SK-N-SH (cell line): Measurements from ENCODE around the gene MED26. TPM values are rescaled to one million over a fixed set of nuclear protein-coding genes. Genes with fewer than 3 reads are reported as not detected.

Source experiments
- CTCF ChIA-PET: fragments of 300-600, 350-600 bp; formaldehyde crosslinking; extraction: SDS; loops from one replicate; lab custom pipeline; 2021; lab: Yijun Ruan, JAX
- POLR2A ChIA-PET: fragments of 350-600 bp; sonication (Branson Sonifier 250); formaldehyde crosslinking; extraction: SDS; loops from one replicate; lab custom pipeline; 2020; ENCODE audit warnings: antibody characterized with exemption, inconsistent platforms; lab: Yijun Ruan, JAX
- DNase-seq: peaks from one replicate; pipeline ENCODE4 v3.0.0; 2012
- H2AFZ ChIP-seq: fragments of 200-600 bp; sonication (generic); 2 replicates; pipeline ENCODE4 v1.8.1; 2016; ENCODE audit warnings: antibody characterized with exemption, mild to moderate bottlenecking, low read depth
- H3F3A ChIP-seq: fragments of 200-600 bp; sonication (generic); replicated peaks from 2 replicates; pipeline ENCODE3; 2016; ENCODE audit warnings: antibody characterized with exemption, mild to moderate bottlenecking; ENCODE audit not compliant: insufficient read depth
- H3K27ac ChIP-seq, 2 experiments: fragments of 200-500 bp in 1 of 2; fragments of 200-600 bp in 1 of 2; sonication (Bioruptor generic) in 1 of 2; sonication (generic), shearing (Covaris generic) in 1 of 2; 2 replicates each; pipeline versions ENCODE4 v1.5.1 to v1.6.1; 2014 to 2016; ENCODE audit warnings: low read depth in 2 of 2, inconsistent platforms in 1 of 2, low read length in 1 of 2, mild to moderate bottlenecking in 1 of 2, mixed read lengths in 1 of 2
- H3K27me3 ChIP-seq: fragments of 200-600 bp; sonication (generic), shearing (Covaris generic); 2 replicates; pipeline ENCODE4 v1.6.1; 2016; ENCODE audit warnings: mixed run types; ENCODE audit not compliant: insufficient read depth
- H3K36me3 ChIP-seq, 2 experiments: fragments of 200-500 bp in 1 of 2; fragments of 200-600 bp in 1 of 2; sonication (Bioruptor generic) in 1 of 2; sonication (generic) in 1 of 2; replicated peaks in 1 of 2; 2 replicates each; pipeline versions ENCODE3 to v1.5.1; 2014 to 2016; ENCODE audit warnings: low read length in 1 of 2, mild to moderate bottlenecking in 1 of 2; ENCODE audit not compliant: insufficient read depth in 2 of 2, control insufficient read depth in 1 of 2
- H3K4me1 ChIP-seq, 2 experiments: fragments of 200-500 bp in 1 of 2; fragments of 200-600 bp in 1 of 2; sonication (Bioruptor generic) in 1 of 2; sonication (generic), shearing (Covaris generic) in 1 of 2; 2 replicates each; pipeline versions ENCODE4 v1.5.1 to v1.6.1; 2014 to 2016; ENCODE audit warnings: low read depth in 1 of 2, low read length in 1 of 2, mixed run types in 1 of 2; ENCODE audit not compliant: insufficient read depth in 2 of 2, control insufficient read depth in 1 of 2
- H3K4me2 ChIP-seq: fragments of 200-600 bp; sonication (generic), shearing (Covaris generic); 2 replicates; pipeline ENCODE4 v1.6.1; 2017; ENCODE audit warnings: mixed run types
- H3K4me3 ChIP-seq, 2 experiments: fragments of 200-500 bp in 1 of 2; fragments of 200-600 bp in 1 of 2; sonication (Bioruptor generic) in 1 of 2; sonication (generic), shearing (Covaris generic) in 1 of 2; 2 replicates each; pipeline versions ENCODE4 v1.5.1 to v1.8.1; 2014 to 2016; ENCODE audit warnings: low read depth in 2 of 2, inconsistent platforms in 1 of 2, low read length in 1 of 2, mild to moderate bottlenecking in 1 of 2, mixed read lengths in 1 of 2, moderate library complexity in 1 of 2
- H3K79me2 ChIP-seq: fragments of 200-600 bp; sonication (generic); 2 replicates; pipeline ENCODE4 v1.8.1; 2017; ENCODE audit warnings: mild to moderate bottlenecking; ENCODE audit not compliant: insufficient read depth
- H3K9ac ChIP-seq: fragments of 200-600 bp; sonication (generic); 2 replicates; pipeline ENCODE4 v1.6.1; 2017; ENCODE audit warnings: mixed run types
- H3K9me2 ChIP-seq: fragments of 200-600 bp; sonication (generic); 2 replicates; pipeline ENCODE4 v1.6.1; 2017; ENCODE audit warnings: mixed run types
- H3K9me3 ChIP-seq: fragments of 200-600 bp; sonication (generic); 2 replicates; pipeline ENCODE4 v1.6.1; 2017; ENCODE audit warnings: mixed run types, mild to moderate bottlenecking, moderate library complexity
- H4K20me1 ChIP-seq: fragments of 200-600 bp; sonication (generic); 2 replicates; pipeline ENCODE4 v1.6.1; 2017; ENCODE audit warnings: mild to moderate bottlenecking, mixed run types; ENCODE audit not compliant: insufficient read depth
- FOSL2 ChIP-seq: IDR thresholded peaks from 2 replicates; pipeline ENCODE4 v1.4.0; 2012; ENCODE audit warnings: low read depth, mild to moderate bottlenecking, moderate library complexity, borderline replicate concordance
- GABPA ChIP-seq: IDR thresholded peaks from 2 replicates; pipeline ENCODE4 v1.4.0; 2012; ENCODE audit warnings: low read depth, mild to moderate bottlenecking
- JUND ChIP-seq: IDR thresholded peaks from 2 replicates; pipeline ENCODE4 v1.4.0; 2012
- MXI1 ChIP-seq: IDR thresholded peaks from 2 replicates; pipeline ENCODE4 v1.6.1; 2012; ENCODE audit warnings: mild to moderate bottlenecking, low read depth, low read length, improper control_type of control experiment
- NRF1 ChIP-seq: IDR thresholded peaks from 2 replicates; pipeline ENCODE4 v1.6.1; 2012; ENCODE audit warnings: low read depth, mild to moderate bottlenecking, low read length
- RCOR1 ChIP-seq: fragments of 150-350 bp; IDR thresholded peaks from 2 replicates; pipeline ENCODE4 v1.6.1; 2017; ENCODE audit warnings: antibody characterized with exemption, low read length
- RFX5 ChIP-seq: IDR thresholded peaks from 2 replicates; pipeline ENCODE4 v1.6.1; 2012; ENCODE audit warnings: mild to moderate bottlenecking, improper control_type of control experiment, low read length
- SIN3A ChIP-seq: IDR thresholded peaks from 2 replicates; pipeline ENCODE4 v1.6.1; 2012; ENCODE audit warnings: low read depth, mild to moderate bottlenecking, low read length, moderate library complexity, borderline replicate concordance
- SMC3 ChIP-seq: IDR thresholded peaks from 2 replicates; pipeline ENCODE4 v1.6.1; 2012; ENCODE audit warnings: low read depth, low read length, improper control_type of control experiment
- TAF1 ChIP-seq: IDR thresholded peaks from 2 replicates; pipeline ENCODE4 v1.6.1; 2012; ENCODE audit warnings: low read depth, mild to moderate bottlenecking, low read length, moderate library complexity, borderline replicate concordance
- TEAD4 ChIP-seq: IDR thresholded peaks from 2 replicates; pipeline ENCODE4 v1.4.0; 2012; ENCODE audit warnings: mild to moderate bottlenecking, borderline replicate concordance; ENCODE audit not compliant: insufficient read depth
- WGBS: methylation state at CpG from one replicate; pipeline ENCODE4 v1.1.6; 2017; ENCODE audit warnings: low lambda C conversion rate; 5-methylcytosine and 5-hydroxymethylcytosine counted together
- polyA plus RNA-seq, 3 experiments: library from polyadenylated mRNA; depleted of rRNA; stranded (reverse); fragments of >200 nt; gene quantifications; 2 replicates each; pipeline ENCODE4 v1.2.3, GENCODE V29; 2012
- TF ChIP-seq, protein P1 (sequence below): IDR thresholded peaks from 2 replicates; pipeline ENCODE4 v1.4.0; 2012; ENCODE audit warnings: low read depth
- TF ChIP-seq, protein P2 (sequence below): fragments of 200-600 bp; sonication (generic); IDR thresholded peaks from 2 replicates; pipeline ENCODE4 v1.6.1; 2017; ENCODE audit warnings: antibody characterized with exemption, mild to moderate bottlenecking, moderate library complexity
- TF ChIP-seq, protein P3 (sequence below): fragments of 150-350 bp; IDR thresholded peaks from 2 replicates; pipeline ENCODE4 v1.6.1; 2016; ENCODE audit warnings: mild to moderate bottlenecking, low read depth, low read length
- TF ChIP-seq, protein P4 (sequence below): IDR thresholded peaks from 2 replicates; pipeline ENCODE4 v1.4.0; 2012; ENCODE audit warnings: low read depth, borderline replicate concordance

The MED26 gene
- polyA plus RNA-seq, 1 of the 3 experiments (the other 2 are of a cell fraction): 3.5 TPM

DNA sequence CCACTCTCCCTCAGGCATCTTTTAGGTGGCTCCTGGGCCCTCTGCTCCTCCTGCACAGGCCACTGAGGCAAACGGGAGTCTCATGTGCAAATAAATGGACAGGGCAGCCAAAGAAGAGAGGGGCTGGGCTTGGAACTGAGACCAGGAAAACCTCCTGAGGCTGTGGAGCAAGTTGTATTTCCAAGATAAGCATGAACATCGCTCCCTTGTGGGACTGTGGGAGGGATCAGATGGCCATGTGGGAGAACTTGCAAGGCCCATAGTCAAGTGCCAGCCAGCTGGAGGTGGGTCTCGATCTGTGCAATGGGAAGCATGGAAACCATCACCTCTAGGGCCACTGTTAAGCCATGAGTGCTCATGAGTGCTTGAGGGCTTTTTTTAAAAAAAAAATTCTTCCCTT lies 24.9 kb downstream of the MED26 start:
- Histone ChIP-seq H3F3A (no peaks in the 10 kb centered on the region), H3K4me1 (peaks cover 4 to 53% of the 10 kb centered on the region in 2 experiments; a peak in 2 of 4 replicates), H3K27me3 (no peaks in the 10 kb centered on the region), H3K4me3 (no peak overlapping the region), H3K79me2 (peaks cover 100% of the 10 kb centered on the region), H3K27ac (no peak overlapping the region; a peak in 1 of 4 replicates), H3K9me2 (no peaks in the 10 kb centered on the region), H3K4me2 (no peak overlapping the region), H3K9me3 (no peaks in the 10 kb centered on the region), H3K9ac (no peak overlapping the region), H4K20me1 (peaks cover 95% of the 10 kb centered on the region), H2AFZ (no peak overlapping the region), H3K36me3 (no peaks in the 10 kb centered on the region)
- WGBS: 82% methylated on average over 3 of the region's 3 CpGs
- POLR2A ChIA-PET: interaction anchor here (0.7 to 1.7 kb wide), 2 partner anchors 9 to 86 kb away, joined by 3 to 5 read pairs; no protein-coding TSS in a partner anchor
- CTCF ChIA-PET: interaction anchor here (0.6 to 1.4 kb wide), 2 partner anchors 57 to 475 kb away, joined by 3 to 4 read pairs; partner anchors contain the start of gene SMIM7
- DNase-seq: no peak
- no peak for TF ChIP-seq NRF1
- TF ChIP-seq RCOR1: no peak
- TF ChIP-seq JUND: no peak
- TF ChIP-seq, protein P1, sequence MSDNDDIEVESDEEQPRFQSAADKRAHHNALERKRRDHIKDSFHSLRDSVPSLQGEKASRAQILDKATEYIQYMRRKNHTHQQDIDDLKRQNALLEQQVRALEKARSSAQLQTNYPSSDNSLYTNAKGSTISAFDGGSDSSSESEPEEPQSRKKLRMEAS: no peak
- no peak for TF ChIP-seq SMC3
- TF ChIP-seq GABPA: no peak
- no peak for TF ChIP-seq TAF1
- no peak for TF ChIP-seq FOSL2
- TF ChIP-seq, protein P2, sequence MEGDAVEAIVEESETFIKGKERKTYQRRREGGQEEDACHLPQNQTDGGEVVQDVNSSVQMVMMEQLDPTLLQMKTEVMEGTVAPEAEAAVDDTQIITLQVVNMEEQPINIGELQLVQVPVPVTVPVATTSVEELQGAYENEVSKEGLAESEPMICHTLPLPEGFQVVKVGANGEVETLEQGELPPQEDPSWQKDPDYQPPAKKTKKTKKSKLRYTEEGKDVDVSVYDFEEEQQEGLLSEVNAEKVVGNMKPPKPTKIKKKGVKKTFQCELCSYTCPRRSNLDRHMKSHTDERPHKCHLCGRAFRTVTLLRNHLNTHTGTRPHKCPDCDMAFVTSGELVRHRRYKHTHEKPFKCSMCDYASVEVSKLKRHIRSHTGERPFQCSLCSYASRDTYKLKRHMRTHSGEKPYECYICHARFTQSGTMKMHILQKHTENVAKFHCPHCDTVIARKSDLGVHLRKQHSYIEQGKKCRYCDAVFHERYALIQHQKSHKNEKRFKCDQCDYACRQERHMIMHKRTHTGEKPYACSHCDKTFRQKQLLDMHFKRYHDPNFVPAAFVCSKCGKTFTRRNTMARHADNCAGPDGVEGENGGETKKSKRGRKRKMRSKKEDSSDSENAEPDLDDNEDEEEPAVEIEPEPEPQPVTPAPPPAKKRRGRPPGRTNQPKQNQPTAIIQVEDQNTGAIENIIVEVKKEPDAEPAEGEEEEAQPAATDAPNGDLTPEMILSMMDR: no peak
- no peak for TF ChIP-seq MXI1
- no peak for TF ChIP-seq SIN3A
- TF ChIP-seq, protein P3, sequence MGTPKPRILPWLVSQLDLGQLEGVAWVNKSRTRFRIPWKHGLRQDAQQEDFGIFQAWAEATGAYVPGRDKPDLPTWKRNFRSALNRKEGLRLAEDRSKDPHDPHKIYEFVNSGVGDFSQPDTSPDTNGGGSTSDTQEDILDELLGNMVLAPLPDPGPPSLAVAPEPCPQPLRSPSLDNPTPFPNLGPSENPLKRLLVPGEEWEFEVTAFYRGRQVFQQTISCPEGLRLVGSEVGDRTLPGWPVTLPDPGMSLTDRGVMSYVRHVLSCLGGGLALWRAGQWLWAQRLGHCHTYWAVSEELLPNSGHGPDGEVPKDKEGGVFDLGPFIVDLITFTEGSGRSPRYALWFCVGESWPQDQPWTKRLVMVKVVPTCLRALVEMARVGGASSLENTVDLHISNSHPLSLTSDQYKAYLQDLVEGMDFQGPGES: no peak
- no peak for TF ChIP-seq TEAD4
- TF ChIP-seq, protein P4, sequence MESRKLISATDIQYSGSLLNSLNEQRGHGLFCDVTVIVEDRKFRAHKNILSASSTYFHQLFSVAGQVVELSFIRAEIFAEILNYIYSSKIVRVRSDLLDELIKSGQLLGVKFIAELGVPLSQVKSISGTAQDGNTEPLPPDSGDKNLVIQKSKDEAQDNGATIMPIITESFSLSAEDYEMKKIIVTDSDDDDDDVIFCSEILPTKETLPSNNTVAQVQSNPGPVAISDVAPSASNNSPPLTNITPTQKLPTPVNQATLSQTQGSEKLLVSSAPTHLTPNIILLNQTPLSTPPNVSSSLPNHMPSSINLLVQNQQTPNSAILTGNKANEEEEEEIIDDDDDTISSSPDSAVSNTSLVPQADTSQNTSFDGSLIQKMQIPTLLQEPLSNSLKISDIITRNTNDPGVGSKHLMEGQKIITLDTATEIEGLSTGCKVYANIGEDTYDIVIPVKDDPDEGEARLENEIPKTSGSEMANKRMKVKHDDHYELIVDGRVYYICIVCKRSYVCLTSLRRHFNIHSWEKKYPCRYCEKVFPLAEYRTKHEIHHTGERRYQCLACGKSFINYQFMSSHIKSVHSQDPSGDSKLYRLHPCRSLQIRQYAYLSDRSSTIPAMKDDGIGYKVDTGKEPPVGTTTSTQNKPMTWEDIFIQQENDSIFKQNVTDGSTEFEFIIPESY: no peak
- TF ChIP-seq RFX5: no peak
